NCI-H2107 (cell line): Measurements from ENCODE around the gene SELPLG.
"Not testable (repeated sequence)": the region's sequence is repeated elsewhere in the genome, so short reads cannot be mapped to it uniquely, and the experiment has no call there.

ENCODE experiments used
- DNase-seq: peaks from one replicate; lab custom pipeline; 2025; lab: John Stamatoyannopoulos, UW

The SELPLG gene

GRCh38 chr12:108656247-108656646 is 22.6 kb upstream of the SELPLG start:
- DNase-seq, result not testable (repeated sequence)

- not testable (repeated sequence) for DNase-seq
Observed at GRCh38 chr12:108655812-108656175, 22.1 kb upstream of the SELPLG start.

GRCh38 chr12:108654622-108655021 is 20.9 kb upstream of the SELPLG start:
- DNase-seq, result not testable (repeated sequence)

- no peak for DNase-seq
Observed at GRCh38 chr12:108653922-108654321, 20.2 kb upstream of the SELPLG start.

GRCh38 chr12:108653082-108653516 is 19.4 kb upstream of the SELPLG start:
- no peak for DNase-seq

- no peak for DNase-seq
Observed at GRCh38 chr12:108650083-108650482, 16.4 kb upstream of the SELPLG start.

- no peak for DNase-seq
Observed at GRCh38 chr12:108649669-108650068, 16.0 kb upstream of the SELPLG start.

- DNase-seq, result no peak
Observed at GRCh38 chr12:108649126-108649525, 15.4 kb upstream of the SELPLG start.

GRCh38 chr12:108648371-108648770 is 14.7 kb upstream of the SELPLG start:
- DNase-seq, result no peak

GRCh38 chr12:108647585-108648287 is 14.0 kb upstream of the SELPLG start:
- no peak for DNase-seq

- DNase-seq, result no peak
Observed at GRCh38 chr12:108646600-108647579, 13.2 kb upstream of the SELPLG start.

- DNase-seq, result no peak
Observed at GRCh38 chr12:108645686-108646599, 12.2 kb upstream of the SELPLG start.

- no peak for DNase-seq
Observed at GRCh38 chr12:108644811-108645120, 11.1 kb upstream of the SELPLG start.

- no peak for DNase-seq
Observed at GRCh38 chr12:108643941-108644810, 10.5 kb upstream of the SELPLG start.

- DNase-seq, result no peak
Observed at GRCh38 chr12:108642899-108643654, 9.4 kb upstream of the SELPLG start.

- peak; percentile 34 for DNase-seq
Observed at GRCh38 chr12:108642269-108642870, 8.7 kb upstream of the SELPLG start.

- DNase-seq, result no peak
Observed at GRCh38 chr12:108641446-108642268, 8.0 kb upstream of the SELPLG start.

- DNase-seq, result no peak
Observed at GRCh38 chr12:108640802-108641445, 7.2 kb upstream of the SELPLG start.
